Measurements from ENCODE around the gene DUS2. TPM values are rescaled to one million over a fixed set of nuclear protein-coding genes. Genes with fewer than 3 reads are reported as not detected.

The DUS2 gene
- total RNA-seq (2014; rRNA removed; shearing (Covaris generic)) (19.9 and 20.7 TPM in 2 replicates), total RNA-seq (2022) (32.4 and 34.7 TPM in 2 replicates), Bru-seq, nascent RNA (percentile 67 among the genes with signal in this experiment), BruChase-seq, experiment 1, labeled RNA remaining after a 6-hour chase (percentile 69 among the genes with signal in this experiment), BruChase-seq, experiment 2, labeled RNA remaining after a 2-hour chase (percentile 62 among the genes with signal in this experiment)
- long read RNA-seq, transcript DUS2-201 (16 exons, 1,933 nt), result minor isoform, 10 of 58 reads
- long read RNA-seq, transcript DUS2-207 (17 exons, 2,310 nt), result major isoform, 21 of 58 reads
- long read RNA-seq, partial matches to known transcripts, result 10 of 58 reads
- long read RNA-seq, other reads (novel, unspliced or antisense), result 17 of 58 reads

DNA sequence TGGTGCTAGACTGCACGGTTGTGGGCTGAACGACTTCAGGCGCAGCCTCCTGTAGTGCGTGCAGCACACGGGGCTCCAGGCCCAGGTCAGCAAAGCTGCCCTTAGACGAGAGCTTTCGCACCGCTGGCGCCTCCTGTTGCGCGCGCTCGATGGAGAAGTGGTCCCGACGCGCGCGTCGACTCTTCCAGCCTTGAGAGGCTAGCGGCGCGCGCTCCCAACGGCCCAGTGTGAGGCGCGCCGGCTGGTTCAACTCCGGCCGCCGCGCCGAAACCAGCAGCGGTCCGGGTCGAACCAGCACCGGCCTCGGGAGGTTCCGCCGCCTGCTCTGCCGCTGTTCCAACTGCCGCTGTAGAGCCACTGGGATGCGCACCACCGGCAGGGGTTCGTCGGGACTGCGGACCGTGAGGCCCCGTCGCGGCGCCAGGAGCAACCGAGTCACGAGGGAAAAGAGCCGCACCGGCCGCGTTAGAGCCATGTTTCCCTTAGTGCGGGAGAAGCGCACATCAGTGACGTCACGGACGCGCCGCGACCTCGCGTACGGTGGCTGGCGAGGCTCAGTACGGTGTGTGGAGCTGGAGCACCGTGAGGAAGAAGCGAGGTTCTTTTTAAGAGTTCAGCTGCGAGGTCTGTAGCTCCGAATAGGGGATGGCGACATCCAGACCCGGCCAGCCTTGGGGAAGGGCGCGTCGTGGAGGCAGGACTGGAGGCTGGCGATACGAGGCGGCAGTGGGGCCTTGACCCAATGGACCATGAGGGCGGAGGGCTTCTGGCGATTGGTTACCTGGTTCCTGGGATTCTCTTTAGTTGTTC is at the start of gene DUS2, which contains the start of gene DDX28:
TSS of gene DUS2 (plus strand) at position 557 of the 810 bp plus-strand sequence. CDS start 14,740 bp downstream, outside the sequence.
TSS of gene DDX28 (minus strand) at position 505 of the 810 bp plus-strand sequence. CDS start at position 475, 30 bp downstream.
- no TSS peak for BruUV-seq (replicated peaks)
- POLR2A ChIA-PET, result interaction anchor here (0.6 to 3.0 kb wide), 16 partner anchors 7 to 531 kb away, joined by 3 to 21 read pairs (median 4); partner anchors contain the start of genes DPEP2 and DPEP2NB
- Histone ChIP-seq H3K9me3 (ENCODE audit: low read length) (no peaks in the 10 kb centered on the region), H3K9me2 (ENCODE audit: insufficient read depth, low read length) (no peaks in the 10 kb centered on the region), H3K79me2 (ENCODE audit: insufficient read depth, low read depth, low read length) (peaks cover 35% of the 10 kb centered on the region), H3K4me3 (ENCODE audit: low read depth, low read length, poor library complexity, severe bottlenecking) (peak within 1 kb of the TSS; percentile 78), H3K4me1 (ENCODE audit: insufficient read depth, low read length, poor library complexity, severe bottlenecking) (peaks cover 21% of the 10 kb centered on the region), H3K27ac (ENCODE audit: low read depth, low read length, poor library complexity, severe bottlenecking) (peak within 1 kb of the TSS; percentile 54), H4K20me1 (ENCODE audit: insufficient read depth, low read length) (no peaks in the 10 kb centered on the region), H2AFZ (ENCODE audit: low read length) (peak within 1 kb of the TSS; percentile 45), H3K36me3 (ENCODE audit: insufficient read depth, low read length) (peaks cover 37% of the 10 kb centered on the region), H3K4me2 (ENCODE audit: low read length) (peak within 1 kb of the TSS; percentile 89)
- intact Hi-C loops (cut with micrococcal nuclease; ENCODE audit: unreplicated experiment), result no loop called here
- DNase-seq (ENCODE audit: low spot score), result peak; percentile 94
- CTCF ChIA-PET (ENCODE audit: unreplicated experiment), result interaction anchor here (0.8 kb wide), 1 partner anchor 15 kb away, joined by 3 read pairs; no protein-coding TSS in a partner anchor
- TF ChIP-seq, protein P1, sequence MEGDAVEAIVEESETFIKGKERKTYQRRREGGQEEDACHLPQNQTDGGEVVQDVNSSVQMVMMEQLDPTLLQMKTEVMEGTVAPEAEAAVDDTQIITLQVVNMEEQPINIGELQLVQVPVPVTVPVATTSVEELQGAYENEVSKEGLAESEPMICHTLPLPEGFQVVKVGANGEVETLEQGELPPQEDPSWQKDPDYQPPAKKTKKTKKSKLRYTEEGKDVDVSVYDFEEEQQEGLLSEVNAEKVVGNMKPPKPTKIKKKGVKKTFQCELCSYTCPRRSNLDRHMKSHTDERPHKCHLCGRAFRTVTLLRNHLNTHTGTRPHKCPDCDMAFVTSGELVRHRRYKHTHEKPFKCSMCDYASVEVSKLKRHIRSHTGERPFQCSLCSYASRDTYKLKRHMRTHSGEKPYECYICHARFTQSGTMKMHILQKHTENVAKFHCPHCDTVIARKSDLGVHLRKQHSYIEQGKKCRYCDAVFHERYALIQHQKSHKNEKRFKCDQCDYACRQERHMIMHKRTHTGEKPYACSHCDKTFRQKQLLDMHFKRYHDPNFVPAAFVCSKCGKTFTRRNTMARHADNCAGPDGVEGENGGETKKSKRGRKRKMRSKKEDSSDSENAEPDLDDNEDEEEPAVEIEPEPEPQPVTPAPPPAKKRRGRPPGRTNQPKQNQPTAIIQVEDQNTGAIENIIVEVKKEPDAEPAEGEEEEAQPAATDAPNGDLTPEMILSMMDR (conservative IDR thresholded peaks at IDR 0.05; ENCODE audit: low read length), result no peak
- no peak for TF ChIP-seq EZH2phosphoT487 (IDR thresholded peaks at IDR 0.05; ENCODE audit: borderline replicate concordance, low read depth, low read length)

DNA sequence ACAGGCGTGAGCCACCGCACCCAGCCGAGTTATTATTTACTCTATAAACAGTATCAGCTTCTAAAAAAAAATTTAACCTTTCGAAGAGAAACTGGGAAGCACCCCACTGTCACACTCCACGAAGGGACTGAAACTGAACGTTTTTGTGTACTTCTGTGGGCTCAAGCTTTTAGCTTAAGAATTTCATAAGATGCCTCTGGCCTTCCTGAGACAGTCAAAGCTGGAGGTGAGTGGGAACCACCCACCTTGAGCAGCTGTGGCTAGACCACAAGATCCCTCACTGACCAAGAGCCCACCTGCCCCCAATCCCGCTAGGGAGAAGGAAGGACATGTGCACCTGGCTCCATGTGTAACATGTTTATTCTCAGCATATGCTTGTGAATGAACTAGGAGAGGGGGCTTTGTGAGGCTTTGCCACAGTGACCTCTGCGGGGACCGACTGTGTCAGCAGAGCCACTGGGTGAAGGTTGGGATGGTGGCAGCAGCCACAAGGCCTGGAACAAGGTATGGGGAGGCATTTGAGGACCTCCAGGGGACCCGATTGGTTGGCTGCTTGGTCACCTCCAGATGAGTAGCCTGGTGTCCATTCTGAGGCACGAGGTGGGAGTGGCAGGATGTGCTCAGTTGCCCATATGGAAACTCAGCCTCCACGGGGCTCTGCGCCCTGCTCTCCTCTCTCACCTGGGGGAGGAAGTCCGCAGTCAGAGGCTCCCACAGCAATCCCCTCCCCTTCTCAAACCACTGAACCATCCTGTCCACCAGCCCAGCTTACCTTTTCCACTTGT is 47.6 kb upstream of the DUS2 start:
- Histone ChIP-seq H3K9me3 (ENCODE audit: low read length) (no peaks in the 10 kb centered on the region), H3K4me1 (ENCODE audit: insufficient read depth, low read length, poor library complexity, severe bottlenecking) (peaks cover 9% of the 10 kb centered on the region), H3K36me3 (ENCODE audit: insufficient read depth, low read length) (no peaks in the 10 kb centered on the region), H3K27ac (ENCODE audit: low read depth, low read length, poor library complexity, severe bottlenecking) (no peak overlapping the region), H3K4me3 (ENCODE audit: low read depth, low read length, poor library complexity, severe bottlenecking) (no peak overlapping the region), H3K4me2 (ENCODE audit: low read length) (no peak overlapping the region), H3K79me2 (ENCODE audit: insufficient read depth, low read depth, low read length) (no peaks in the 10 kb centered on the region), H2AFZ (ENCODE audit: low read length) (no peak overlapping the region), H4K20me1 (ENCODE audit: insufficient read depth, low read length) (no peaks in the 10 kb centered on the region), H3K9me2 (ENCODE audit: insufficient read depth, low read length) (no peaks in the 10 kb centered on the region)
- ChIA-PET POLR2A (interaction anchor here (0.7 to 1.6 kb wide), 2 partner anchors 9 to 174 kb away, joined by 3 to 5 read pairs; no protein-coding TSS in a partner anchor), CTCF (ENCODE audit: unreplicated experiment) (no interaction called here)
- BruUV-seq (replicated peaks), result no TSS peak
- no peak for TF ChIP-seq EZH2phosphoT487 (IDR thresholded peaks at IDR 0.05; ENCODE audit: borderline replicate concordance, low read depth, low read length)
- TF ChIP-seq, protein P1 (conservative IDR thresholded peaks at IDR 0.05; ENCODE audit: low read length), result no peak
- intact Hi-C loops (cut with micrococcal nuclease; ENCODE audit: unreplicated experiment), result no loop called here
- no peak for DNase-seq (ENCODE audit: low spot score)

Measured in OCI-LY7 (cell line).